HepG2 (cell line): Measurements from ENCODE around the gene PHF14. TPM values are rescaled to one million over a fixed set of nuclear protein-coding genes. Genes with fewer than 3 reads are reported as not detected.

ENCODE experiments used
- HDAC2 ChIP-seq: sonication (generic); formaldehyde crosslinking; IDR thresholded peaks from 2 replicates; pipeline ENCODE4 v1.4.0; 2020; ENCODE audit warnings: missing genetic modification reagents
- HOMEZ ChIP-seq: IDR thresholded peaks from 2 replicates; pipeline ENCODE4 v1.6.1; 2016; ENCODE audit warnings: low read depth
- MED1 ChIP-seq: sonication (generic); formaldehyde crosslinking; IDR thresholded peaks from 2 replicates; pipeline ENCODE4 v1.4.0; 2020; ENCODE audit warnings: missing genetic modification reagents
- NCOA2 ChIP-seq: sonication (generic); formaldehyde crosslinking; IDR thresholded peaks from 2 replicates; pipeline ENCODE4 v1.8.0; 2022; ENCODE audit warnings: inconsistent platforms
- POGZ ChIP-seq: sonication (generic); formaldehyde crosslinking; IDR thresholded peaks from 2 replicates; pipeline ENCODE4 v1.4.0; 2020; ENCODE audit warnings: mild to moderate bottlenecking, missing genetic modification reagents
- SOX13 ChIP-seq, 3 experiments: fragments of 450-650 bp in 1 of 3; sonication (generic) in 1 of 3; formaldehyde crosslinking in 1 of 3; IDR thresholded peaks in 2 of 3; conservative IDR thresholded peaks in 1 of 3; 2 replicates each; pipeline versions ENCODE4 v1.5.0 to v1.6.1; 2016 to 2020; ENCODE audit warnings: antibody characterized with exemption in 1 of 3, mild to moderate bottlenecking in 1 of 3, missing compliant biosample characterization in 1 of 3, missing genetic modification reagents in 1 of 3, moderate library complexity in 1 of 3
- SRF ChIP-seq: IDR thresholded peaks from 2 replicates; pipeline ENCODE4 v1.6.1; 2011; ENCODE audit warnings: mild to moderate bottlenecking, low read depth, low read length, moderate library complexity
- TEAD3 ChIP-seq: optimal IDR thresholded peaks from 2 replicates; pipeline ENCODE3; 2016; ENCODE audit warnings: borderline replicate concordance
- THYN1 ChIP-seq: sonication (generic); formaldehyde crosslinking; IDR thresholded peaks from 2 replicates; pipeline ENCODE4 v1.8.1; 2023; ENCODE audit warnings: low read depth, mild to moderate bottlenecking, moderate library complexity, missing genetic modification reagents, borderline replicate concordance
- TP53 ChIP-seq: sonication (generic); formaldehyde crosslinking; conservative IDR thresholded peaks from 2 replicates; pipeline ENCODE4 v1.4.0; 2020; ENCODE audit warnings: missing genetic modification reagents
- ZNF256 ChIP-seq: sonication (generic); formaldehyde crosslinking; conservative IDR thresholded peaks from 2 replicates; pipeline ENCODE4 v1.4.0; 2020; ENCODE audit warnings: missing genetic modification reagents
- ZNF607 ChIP-seq: sonication (generic); formaldehyde crosslinking; IDR thresholded peaks from 2 replicates; pipeline ENCODE4 v1.5.1; 2020; ENCODE audit warnings: missing genetic modification reagents, mild to moderate bottlenecking, borderline replicate concordance
- ZSCAN31 ChIP-seq: sonication (generic); formaldehyde crosslinking; IDR thresholded peaks from 2 replicates; pipeline ENCODE4 v1.5.0; 2020; ENCODE audit warnings: low read depth, mild to moderate bottlenecking, missing genetic modification reagents
- polyA plus RNA-seq, 8 experiments: library from polyadenylated mRNA; depleted of rRNA in 3 of 8; stranded (reverse) in 7 of 8; unstranded in 1 of 8; fragments of >200 nt; fragmentation: Illumina TruSeq in 4 of 8; extraction: Trizol in 4 of 8; gene quantifications; 2 replicates each; pipeline versions ENCODE4 v1.2.1 to v1.2.3, GENCODE V29; 2011 to 2016; ENCODE audit warnings: low read depth in 4 of 8, missing spikeins in 1 of 8, mixed read lengths in 1 of 8; ENCODE audit not compliant: insufficient read depth in 1 of 8
- total RNA-seq, 5 experiments: library from RNA; depleted of rRNA; stranded (reverse); fragments of >200 nt; fragmentation: Illumina TruSeq; extraction: Trizol; gene quantifications; 2 replicates each; pipeline ENCODE4 v1.2.3, GENCODE V29; 2016; ENCODE audit warnings: low read depth in 1 of 5
- TF ChIP-seq, protein P1 (sequence below): sonication (generic); formaldehyde crosslinking; IDR thresholded peaks from 2 replicates; pipeline ENCODE4 v1.5.1; 2020; ENCODE audit warnings: mild to moderate bottlenecking, missing genetic modification reagents, moderate library complexity

The PHF14 gene
- total and polyA plus RNA-seq, 2 of the 13 experiments (the other 11 are each of a cell fraction or from before 2014, with no cell fraction given), result 18.9 to 68.7 TPM

DNA sequence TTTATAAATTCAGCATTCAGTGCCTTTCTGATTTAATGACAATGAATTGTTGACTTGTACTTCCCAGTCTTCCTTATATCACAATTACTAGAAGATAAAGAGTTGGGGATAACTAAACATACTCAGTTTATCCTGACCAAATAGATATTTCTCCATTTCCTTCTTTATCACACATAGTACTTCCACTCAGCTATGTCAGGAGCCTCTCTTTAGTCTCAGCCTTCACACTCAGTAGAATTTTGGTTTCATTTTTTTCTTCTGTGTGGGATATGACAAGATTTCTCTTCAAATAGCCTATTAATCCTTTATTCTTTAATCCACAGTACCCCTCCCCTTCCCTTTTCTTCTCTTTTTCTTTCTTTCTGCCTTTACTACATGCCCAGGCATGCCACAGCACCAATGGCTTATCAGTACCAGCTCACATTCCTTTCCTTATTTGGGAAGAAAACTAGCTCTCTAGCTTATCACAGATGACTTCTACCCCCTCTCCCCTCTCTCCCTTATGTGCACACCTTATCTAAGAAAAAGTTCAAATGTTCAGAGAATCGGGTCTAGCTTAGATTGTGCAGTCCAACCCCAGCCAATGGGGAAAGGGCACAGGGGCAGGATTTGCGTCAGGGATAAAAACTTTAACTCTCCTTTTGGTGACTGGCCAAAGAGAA, 109.0 kb downstream of the PHF14 start (continued):
- TF ChIP-seq HOMEZ (peak; percentile 95), SOX13 (IDR thresholded peaks at IDR 0.05) (no peak), SOX13 (CRISPR knock-in tag; conservative IDR thresholded peaks at IDR 0.05 in 1 of 2, IDR thresholded peaks at IDR 0.05 in 1 of 2) (0 out of 4 replicates have a peak, but pooled peaks of 1 of the 2 experiments have one; percentile 7), SRF (peak; percentile 94), HDAC2 (CRISPR knock-in tag) (peak; percentile 30; the same call in 1 of the 2 replicates), ZNF607 (CRISPR knock-in tag) (no peak), ZNF256 (CRISPR knock-in tag) (no peak), TP53 (CRISPR knock-in tag) (peak; percentile 99), TEAD3 (CRISPR knock-in tag) (peak; percentile 53), POGZ (peak; percentile 84), NCOA2 (CRISPR knock-in tag) (peak; percentile 22; the same call in 1 of the 2 replicates), THYN1 (no peak), MED1 (CRISPR knock-in tag) (peak; percentile 40; the same call in 1 of the 2 replicates), ZSCAN31 (CRISPR knock-in tag) (no peak)
- TF ChIP-seq, protein P1, sequence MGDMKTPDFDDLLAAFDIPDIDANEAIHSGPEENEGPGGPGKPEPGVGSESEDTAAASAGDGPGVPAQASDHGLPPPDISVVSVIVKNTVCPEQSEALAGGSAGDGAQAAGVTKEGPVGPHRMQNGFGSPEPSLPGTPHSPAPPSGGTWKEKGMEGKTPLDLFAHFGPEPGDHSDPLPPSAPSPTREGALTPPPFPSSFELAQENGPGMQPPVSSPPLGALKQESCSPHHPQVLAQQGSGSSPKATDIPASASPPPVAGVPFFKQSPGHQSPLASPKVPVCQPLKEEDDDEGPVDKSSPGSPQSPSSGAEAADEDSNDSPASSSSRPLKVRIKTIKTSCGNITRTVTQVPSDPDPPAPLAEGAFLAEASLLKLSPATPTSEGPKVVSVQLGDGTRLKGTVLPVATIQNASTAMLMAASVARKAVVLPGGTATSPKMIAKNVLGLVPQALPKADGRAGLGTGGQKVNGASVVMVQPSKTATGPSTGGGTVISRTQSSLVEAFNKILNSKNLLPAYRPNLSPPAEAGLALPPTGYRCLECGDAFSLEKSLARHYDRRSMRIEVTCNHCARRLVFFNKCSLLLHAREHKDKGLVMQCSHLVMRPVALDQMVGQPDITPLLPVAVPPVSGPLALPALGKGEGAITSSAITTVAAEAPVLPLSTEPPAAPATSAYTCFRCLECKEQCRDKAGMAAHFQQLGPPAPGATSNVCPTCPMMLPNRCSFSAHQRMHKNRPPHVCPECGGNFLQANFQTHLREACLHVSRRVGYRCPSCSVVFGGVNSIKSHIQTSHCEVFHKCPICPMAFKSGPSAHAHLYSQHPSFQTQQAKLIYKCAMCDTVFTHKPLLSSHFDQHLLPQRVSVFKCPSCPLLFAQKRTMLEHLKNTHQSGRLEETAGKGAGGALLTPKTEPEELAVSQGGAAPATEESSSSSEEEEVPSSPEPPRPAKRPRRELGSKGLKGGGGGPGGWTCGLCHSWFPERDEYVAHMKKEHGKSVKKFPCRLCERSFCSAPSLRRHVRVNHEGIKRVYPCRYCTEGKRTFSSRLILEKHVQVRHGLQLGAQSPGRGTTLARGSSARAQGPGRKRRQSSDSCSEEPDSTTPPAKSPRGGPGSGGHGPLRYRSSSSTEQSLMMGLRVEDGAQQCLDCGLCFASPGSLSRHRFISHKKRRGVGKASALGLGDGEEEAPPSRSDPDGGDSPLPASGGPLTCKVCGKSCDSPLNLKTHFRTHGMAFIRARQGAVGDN (CRISPR knock-in tag), result no peak
- TF ChIP-seq, all 625 proteins: peak for 17
